ENCODE results near the gene BCL2. TPM values are rescaled to one million over a fixed set of nuclear protein-coding genes. Genes with fewer than 3 reads are reported as not detected.
"Not testable (repeated sequence)": the region's sequence is repeated elsewhere in the genome, so short reads cannot be mapped to it uniquely, and the experiment has no call there.

The BCL2 gene
- total RNA-seq, 1 experiment from 2014 or later, result 0.07 TPM

DNA sequence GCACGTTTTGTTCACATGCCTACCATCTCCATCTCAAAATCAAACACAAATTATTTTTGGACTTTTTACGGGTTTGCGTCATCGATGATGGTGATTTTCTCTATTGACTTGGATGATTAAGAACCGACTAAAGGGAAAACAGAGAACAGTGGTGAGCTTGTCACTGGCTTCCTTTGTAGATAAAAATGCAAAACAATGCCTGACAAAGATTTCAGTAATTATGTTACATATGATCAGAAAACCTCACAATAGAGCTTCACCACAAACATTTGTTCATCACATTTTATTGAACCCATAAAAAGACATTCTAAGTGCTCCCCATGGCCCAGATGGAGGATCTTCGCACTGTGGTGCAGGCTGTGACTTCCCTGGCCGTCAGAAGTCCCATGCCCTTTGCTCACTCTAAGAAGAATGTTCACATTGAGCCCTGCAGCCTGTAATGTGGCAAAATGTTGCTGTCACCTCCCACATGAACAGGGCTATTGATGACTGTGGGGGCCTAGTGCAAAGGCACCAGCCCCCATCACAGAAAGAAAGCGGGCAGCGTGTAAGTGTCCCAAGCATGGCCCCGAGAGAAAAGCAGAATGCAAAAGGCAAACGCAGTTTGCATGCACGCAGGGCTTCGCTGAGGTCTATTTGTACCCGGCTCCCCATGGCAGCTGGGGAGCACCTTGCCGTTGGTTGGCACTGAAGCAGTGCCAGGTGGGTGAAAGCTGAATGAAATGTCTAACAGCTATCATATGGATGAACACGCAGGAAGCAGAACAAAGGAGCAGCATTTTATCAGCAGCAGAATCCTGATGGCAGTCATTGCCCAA lies 60.6 kb downstream of the BCL2 start:
- DNase-seq (ENCODE audit: low read depth), result no peak

- DNase-seq (ENCODE audit: low read depth), result no peak
Measured at GRCh38 chr18:63257453-63257852, 62.1 kb downstream of the BCL2 start.

GRCh38 chr18:63255435-63255834 lies 64.1 kb downstream of the BCL2 start:
- no peak for DNase-seq (ENCODE audit: low read depth)

GRCh38 chr18:63254716-63255399 lies 64.7 kb downstream of the BCL2 start:
- no peak for DNase-seq (ENCODE audit: low read depth)

GRCh38 chr18:63253428-63254372 lies 65.9 kb downstream of the BCL2 start:
- peak; percentile 41 for DNase-seq (ENCODE audit: low read depth)

DNA sequence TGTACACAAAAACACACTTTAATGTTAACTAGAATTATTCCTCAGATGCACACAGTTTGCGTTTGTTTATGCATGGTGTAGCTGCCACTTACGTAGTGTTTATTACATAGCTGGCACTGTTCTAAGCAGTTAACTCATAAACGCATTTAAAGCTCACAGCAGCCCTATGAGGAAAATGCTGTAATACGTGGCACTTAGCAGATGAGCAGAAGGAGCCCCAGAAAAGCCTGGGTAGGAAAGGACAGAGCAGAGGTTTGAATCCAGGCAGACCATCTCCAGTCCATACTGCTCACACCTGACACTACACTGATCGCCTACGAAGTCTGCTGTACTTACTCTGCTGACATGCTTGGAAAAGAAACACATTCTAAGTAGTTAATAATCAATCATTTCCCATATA lies 66.6 kb downstream of the BCL2 start:
- DNase-seq (ENCODE audit: low read depth), result no peak

DNA sequence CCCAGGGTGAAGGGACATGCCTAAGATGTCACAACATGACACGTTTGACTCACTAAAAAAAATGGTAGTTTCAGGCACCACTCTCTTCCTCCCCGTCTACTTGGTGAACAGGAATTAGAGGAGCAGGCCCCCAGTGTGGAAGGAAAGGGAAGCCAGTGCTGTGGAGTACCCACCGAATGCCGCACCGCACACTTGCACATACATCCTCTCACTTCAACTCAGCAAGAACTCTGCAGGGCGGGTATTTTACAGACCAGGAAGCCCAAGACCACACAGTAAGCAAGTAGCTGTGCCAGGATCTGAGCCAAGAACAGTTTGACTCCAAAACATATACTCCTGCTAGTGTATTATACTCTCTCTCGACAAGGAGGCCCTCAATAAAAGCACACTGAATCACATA lies 69.8 kb downstream of the BCL2 start:
- DNase-seq (ENCODE audit: low read depth), result no peak

- DNase-seq (ENCODE audit: low read depth), result no peak
Measured at GRCh38 chr18:63247926-63248325, 71.6 kb downstream of the BCL2 start.

DNA sequence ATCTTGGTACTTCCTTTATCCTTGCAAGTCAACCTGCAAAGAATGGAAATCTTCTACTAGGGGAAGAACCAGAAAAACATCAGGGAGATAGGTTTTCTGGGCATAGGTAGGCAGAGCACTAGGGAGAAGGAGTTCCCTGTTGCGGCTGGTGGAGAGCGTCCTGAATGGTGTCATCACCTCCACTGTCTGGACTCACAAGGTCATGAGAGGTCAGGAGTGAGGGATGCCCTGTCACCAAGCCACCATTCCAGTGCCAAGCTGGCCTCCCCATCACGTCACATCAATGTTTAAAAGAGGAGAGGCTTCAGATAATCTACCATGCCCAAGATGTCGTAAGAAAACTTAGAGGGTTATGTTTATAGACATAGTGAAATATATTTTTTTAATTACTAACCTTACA lies 72.1 kb downstream of the BCL2 start:
- DNase-seq (ENCODE audit: low read depth), result no peak

DNA sequence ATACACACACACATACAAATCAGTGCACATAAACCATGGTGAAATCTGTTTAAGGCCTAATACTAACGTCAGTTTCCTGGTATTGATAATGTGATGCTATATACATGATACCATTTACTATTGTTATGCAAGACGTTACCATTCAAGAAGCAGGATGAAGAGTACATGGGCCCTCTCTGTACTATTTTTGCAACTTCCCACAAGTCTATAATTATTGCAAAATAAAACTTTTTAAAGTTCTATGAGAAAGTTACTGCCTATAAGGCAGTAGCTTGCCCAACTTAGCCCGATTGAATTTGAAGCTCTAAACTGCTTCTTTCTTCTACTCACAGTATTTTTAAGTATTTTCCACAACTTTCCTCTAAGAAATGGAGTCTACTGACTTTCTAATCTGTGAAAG lies 74.0 kb downstream of the BCL2 start:
- no peak for DNase-seq (ENCODE audit: low read depth)

- DNase-seq (ENCODE audit: low read depth), result no peak
Measured at GRCh38 chr18:63244607-63245006, 75.0 kb downstream of the BCL2 start.

DNA sequence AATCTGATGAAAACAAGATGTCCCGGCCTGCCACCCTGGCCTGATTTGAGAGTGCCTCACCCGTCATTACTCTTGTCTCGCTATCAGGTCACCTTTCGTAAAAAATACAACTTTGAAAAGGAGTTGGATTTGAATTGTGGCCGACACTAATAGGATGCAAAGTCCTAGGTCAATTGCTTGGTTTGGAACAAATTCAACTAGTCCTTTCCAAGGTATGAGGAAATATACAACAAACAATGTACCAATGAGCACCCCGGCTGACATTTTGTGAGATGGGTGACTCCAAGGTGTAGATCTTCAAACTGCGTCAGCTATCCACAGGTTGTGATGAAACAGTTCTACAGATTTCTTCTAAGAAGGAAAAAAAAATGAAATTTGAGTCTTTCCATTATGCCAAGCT lies 77.8 kb downstream of the BCL2 start:
- DNase-seq (ENCODE audit: low read depth), result no peak

GRCh38 chr18:63241317-63241712 lies 78.3 kb downstream of the BCL2 start:
- DNase-seq (ENCODE audit: low read depth), result no peak

DNA sequence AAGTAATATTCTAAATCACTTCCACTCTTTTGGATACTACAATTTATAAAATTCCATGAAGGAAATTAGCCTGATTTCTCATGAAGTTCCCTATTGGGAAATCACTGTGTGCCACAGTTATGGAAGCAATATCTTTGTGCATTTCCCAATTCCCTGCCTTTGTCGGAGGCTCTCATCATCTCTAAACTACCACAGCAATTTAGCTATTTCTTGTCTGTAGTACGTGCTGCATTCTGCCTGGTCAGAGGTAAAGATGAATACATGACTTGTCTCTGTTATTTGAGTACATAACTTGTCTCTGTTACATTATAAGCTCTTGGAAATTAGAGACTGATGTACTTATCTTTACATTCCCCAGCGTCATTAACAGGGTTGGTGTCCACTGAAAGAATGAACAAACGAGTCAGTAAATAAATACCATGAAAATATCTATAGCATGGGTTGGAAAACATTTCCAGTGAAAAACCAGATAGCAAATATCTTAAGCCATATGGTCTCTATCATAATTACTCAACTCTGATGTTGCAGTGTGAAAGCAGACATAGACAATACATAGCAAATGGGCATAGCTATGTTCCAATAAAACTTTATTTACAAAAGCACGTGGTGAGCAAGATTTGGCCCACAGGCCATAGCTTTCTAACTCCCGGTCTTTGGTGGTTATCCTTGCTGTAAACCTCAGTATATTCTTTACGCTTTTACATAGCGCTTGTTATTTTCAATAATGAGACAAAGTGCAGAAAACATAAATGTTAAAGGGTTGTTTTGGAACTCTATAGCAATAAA lies 78.8 kb downstream of the BCL2 start:
- no peak for DNase-seq (ENCODE audit: low read depth)

DNA sequence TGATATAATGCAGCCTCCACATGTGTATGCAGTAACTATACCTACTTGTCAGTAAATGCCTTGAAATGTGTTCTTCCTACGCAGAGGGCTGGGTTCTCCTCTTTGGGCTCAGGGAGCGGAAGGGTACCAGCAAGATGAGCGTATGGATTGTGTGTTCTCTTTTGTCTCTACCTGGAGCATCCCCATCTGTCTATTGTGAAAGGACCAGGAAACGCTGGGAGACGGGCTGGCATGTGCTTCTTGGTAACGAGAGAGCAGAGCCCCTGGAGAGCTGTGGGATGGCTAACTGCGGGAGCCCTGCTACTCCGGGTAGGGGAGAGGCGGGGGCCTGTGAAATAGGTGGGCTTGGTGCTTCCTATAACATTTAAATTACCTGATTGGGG lies 80.9 kb downstream of the BCL2 start:
- DNase-seq (ENCODE audit: low read depth), result no peak

GRCh38 chr18:63237881-63238692 lies 81.5 kb downstream of the BCL2 start:
- peak; percentile 91 for DNase-seq (ENCODE audit: low read depth)

DNA sequence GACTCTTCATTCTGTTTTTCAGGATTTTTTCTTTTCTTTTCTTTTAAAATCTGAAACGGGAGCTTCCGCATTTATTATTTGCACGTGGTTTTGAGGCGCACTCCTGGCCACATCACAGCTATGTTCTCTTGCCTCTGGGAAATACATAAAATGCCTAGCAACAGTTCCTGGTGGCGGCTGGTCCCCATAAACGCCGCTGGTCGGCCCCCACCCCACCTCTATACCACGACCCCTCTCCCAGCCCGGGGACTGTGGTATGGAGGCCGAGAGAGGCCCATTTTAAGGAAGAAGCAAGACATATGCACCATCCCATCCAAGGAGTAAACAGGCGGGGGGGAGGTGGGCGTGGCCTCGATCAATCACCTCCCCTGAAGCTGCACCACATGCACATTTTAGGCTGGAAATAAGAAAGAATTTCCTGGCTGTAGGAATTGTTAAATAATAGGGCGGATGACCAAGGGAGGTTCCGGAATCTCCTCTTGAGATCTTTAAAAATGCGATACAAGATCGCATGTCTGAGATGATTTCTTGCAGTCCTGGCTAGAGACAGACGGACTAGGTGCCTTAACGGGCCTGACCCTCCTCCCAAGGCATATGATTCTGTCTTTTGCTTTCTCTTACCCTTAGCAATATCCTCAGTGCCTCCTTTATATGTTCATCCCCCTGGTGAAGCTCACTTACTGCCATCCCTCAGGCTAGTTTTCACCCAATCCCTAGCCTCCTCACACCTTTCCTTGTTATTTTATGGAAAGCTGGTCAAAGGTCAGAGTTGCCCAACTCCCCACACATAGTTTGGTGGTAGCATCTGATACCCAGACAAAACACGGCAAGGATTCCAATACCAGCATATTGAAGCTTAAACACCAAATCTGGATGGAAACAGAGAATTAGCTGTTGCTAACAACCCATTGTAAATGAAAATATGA lies 82.4 kb downstream of the BCL2 start:
- DNase-seq (ENCODE audit: low read depth), result peak; percentile 51

GRCh38 chr18:63236406-63236805 lies 83.2 kb downstream of the BCL2 start:
- DNase-seq (ENCODE audit: low read depth), result no peak

DNA sequence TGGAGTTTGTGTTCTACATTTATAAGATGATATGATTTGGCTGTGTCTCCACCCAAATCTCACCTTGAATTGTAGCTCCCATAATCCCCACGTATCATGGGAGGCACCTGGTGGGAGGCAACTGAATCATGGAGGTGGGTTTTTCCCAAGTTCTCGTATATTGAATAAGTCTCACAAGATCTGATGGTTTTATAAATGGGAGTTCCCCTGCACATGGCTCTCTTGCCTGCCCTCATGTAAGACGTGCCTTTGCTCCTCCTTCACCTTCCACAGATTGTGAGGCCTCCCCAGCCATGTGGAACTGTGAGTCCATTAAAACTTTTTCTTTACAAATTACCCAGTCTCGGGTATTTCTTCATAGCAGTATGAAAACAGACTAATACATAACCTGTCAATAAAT lies 83.6 kb downstream of the BCL2 start:
- DNase-seq (ENCODE audit: low read depth), result not testable (repeated sequence)

DNA sequence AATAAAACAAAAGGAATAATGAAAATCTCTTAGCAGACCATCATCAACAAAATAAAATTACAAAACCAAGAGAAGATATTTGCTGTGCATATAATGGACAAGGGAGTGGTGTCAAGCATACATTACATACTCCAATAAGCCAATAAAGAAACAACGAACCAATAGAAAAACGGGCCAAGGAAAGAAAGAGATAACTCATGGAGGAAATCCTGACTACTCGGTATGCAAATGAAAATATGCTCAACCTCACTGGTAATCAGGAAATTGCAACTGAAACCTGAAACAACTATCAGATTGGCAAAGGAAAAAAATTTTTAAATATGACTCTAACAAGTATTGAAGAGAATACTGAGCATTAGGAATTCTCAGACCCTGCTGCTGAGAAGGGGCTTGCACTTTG lies 84.7 kb downstream of the BCL2 start:
- no peak for DNase-seq (ENCODE audit: low read depth)

Measured in M059J (cell line).